Measurements from ENCODE around the gene HDAC8.

GRCh38 chrX:72308209-72308565, 264.5 kb downstream of the HDAC8 start:
- TF ChIP-seq CTCF (IDR thresholded peaks at IDR 0.05): no peak
- no peak for TF ChIP-seq ZFX (IDR thresholded peaks at IDR 0.05; ENCODE audit: borderline replicate concordance)
